WTC11 (cell line): ENCODE results near the gene AOC1. TPM values are rescaled to one million over a fixed set of nuclear protein-coding genes. Genes with fewer than 3 reads are reported as not detected.

Source experiments
- ATAC-seq: fragments of 200-7000 bp; cut with Tn5 transposase; 2 replicates; pipeline ENCODE4 v1.10.0; 2021; ENCODE audit warnings: mild to moderate bottlenecking, moderate library complexity
- CTCF ChIA-PET: fragments of 300-600 bp; sonication (Branson Sonifier 250); formaldehyde crosslinking; loops from one replicate; lab custom pipeline; 2021; ENCODE audit warnings: antibody characterized with exemption; lab: Charles Lee
- POLR2A ChIA-PET: fragments of 350-600 bp; sonication (Branson Sonifier 250); formaldehyde crosslinking; loops from one replicate; lab custom pipeline; 2021; ENCODE audit warnings: antibody characterized with exemption; lab: Charles Lee
- DNase-seq: peaks from one replicate; pipeline ENCODE4 v3.0.0; 2021; ENCODE audit warnings: low spot score
- H3K27ac Mint-ChIP-seq: 2 replicates; pipeline ENCODE4 v1.8.0; 2021; ENCODE audit warnings: mixed read lengths
- H3K27me3 Mint-ChIP-seq: 2 replicates; pipeline ENCODE4 v1.8.0; 2021; ENCODE audit warnings: low read depth, mild to moderate bottlenecking, moderate library complexity, mixed read lengths
- H3K36me3 Mint-ChIP-seq: 2 replicates; pipeline ENCODE4 v1.8.0; 2021; ENCODE audit warnings: mixed read lengths
- H3K4me1 Mint-ChIP-seq: 2 replicates; pipeline ENCODE4 v1.8.0; 2022; ENCODE audit warnings: mixed read lengths
- H3K4me3 Mint-ChIP-seq: 2 replicates; pipeline ENCODE4 v1.8.0; 2021; ENCODE audit warnings: mild to moderate bottlenecking, moderate library complexity, mixed read lengths
- H3K9me3 Mint-ChIP-seq: 2 replicates; pipeline ENCODE4 v1.8.0; 2021; ENCODE audit warnings: mixed read lengths
- ATF1 ChIP-seq: sonication (generic); formaldehyde crosslinking; IDR thresholded peaks from 2 replicates; pipeline ENCODE4 v1.8.1; 2023; ENCODE audit warnings: mild to moderate bottlenecking, moderate library complexity, missing genetic modification reagents
- CBFB ChIP-seq: sonication (generic); formaldehyde crosslinking; IDR thresholded peaks from 2 replicates; pipeline ENCODE4 v1.8.1; 2022; ENCODE audit warnings: mild to moderate bottlenecking, low read depth, missing genetic modification reagents
- ETV6 ChIP-seq: sonication (generic); formaldehyde crosslinking; IDR thresholded peaks from 2 replicates; pipeline ENCODE4 v1.8.1; 2022; ENCODE audit warnings: mild to moderate bottlenecking, missing genetic modification reagents
- GABPB1 ChIP-seq: sonication (generic); formaldehyde crosslinking; IDR thresholded peaks from 2 replicates; pipeline ENCODE4 v1.8.1; 2023; ENCODE audit warnings: mild to moderate bottlenecking, missing genetic modification reagents
- KAT7 ChIP-seq: sonication (generic); formaldehyde crosslinking; IDR thresholded peaks from 2 replicates; pipeline ENCODE4 v1.8.1; 2023; ENCODE audit warnings: missing genetic modification reagents, mild to moderate bottlenecking, borderline replicate concordance
- NFE2L1 ChIP-seq: sonication (generic); formaldehyde crosslinking; IDR thresholded peaks from 2 replicates; pipeline ENCODE4 v1.8.1; 2023; ENCODE audit warnings: missing genetic modification reagents
- NFYB ChIP-seq: sonication (generic); formaldehyde crosslinking; conservative IDR thresholded peaks from 2 replicates; pipeline ENCODE4 v1.8.0; 2022; ENCODE audit warnings: low read depth, missing genetic modification reagents
- NR2C2 ChIP-seq: sonication (generic); formaldehyde crosslinking; IDR thresholded peaks from 2 replicates; pipeline ENCODE4 v1.8.0; 2022; ENCODE audit warnings: mild to moderate bottlenecking, missing genetic modification reagents
- SOX15 ChIP-seq: fragments of 250-450 bp; sonication (Bioruptor Pico); IDR thresholded peaks from 2 replicates; pipeline ENCODE4 v1.9.0; 2021; ENCODE audit warnings: mild to moderate bottlenecking
- SP1 ChIP-seq: sonication (generic); formaldehyde crosslinking; conservative IDR thresholded peaks from 2 replicates; pipeline ENCODE4 v1.8.1; 2022; ENCODE audit warnings: missing genetic modification reagents
- total RNA-seq: library from RNA; stranded (reverse); gene quantifications from 3 replicates; pipeline ENCODE4 v1.2.3, GENCODE V29; 2021
- TF ChIP-seq, protein P1 (sequence below): fragments of 250-450 bp; sonication (Bioruptor Pico); IDR thresholded peaks from 2 replicates; pipeline ENCODE4 v1.9.0; 2021; ENCODE audit warnings: mild to moderate bottlenecking
- TF ChIP-seq, protein P2 (sequence below): fragments of 250-450 bp; sonication (Bioruptor Pico); IDR thresholded peaks from 2 replicates; pipeline ENCODE4 v1.8.0; 2021; ENCODE audit warnings: mild to moderate bottlenecking
- TF ChIP-seq, protein P3 (sequence below): sonication (generic); formaldehyde crosslinking; IDR thresholded peaks from 2 replicates; pipeline ENCODE4 v1.8.1; 2023; ENCODE audit warnings: mild to moderate bottlenecking, missing genetic modification reagents, moderate library complexity
- TF ChIP-seq, protein P4 (sequence below): fragments of 250-450 bp; sonication (Bioruptor Pico); IDR thresholded peaks from 2 replicates; pipeline ENCODE4 v1.9.0; 2021; ENCODE audit warnings: mild to moderate bottlenecking
- TF ChIP-seq, protein P5 (sequence below): sonication (generic); formaldehyde crosslinking; IDR thresholded peaks from 2 replicates; pipeline ENCODE4 v1.8.1; 2023; ENCODE audit warnings: mild to moderate bottlenecking, missing genetic modification reagents
- TF ChIP-seq, protein P6 (sequence below): sonication (generic); formaldehyde crosslinking; conservative IDR thresholded peaks from 2 replicates; pipeline ENCODE4 v1.8.1; 2022; ENCODE audit warnings: mild to moderate bottlenecking, missing genetic modification reagents
- TF ChIP-seq, protein P7 (sequence below): sonication (generic); formaldehyde crosslinking; IDR thresholded peaks from 2 replicates; pipeline ENCODE4 v1.8.0; 2022; ENCODE audit warnings: mild to moderate bottlenecking, missing genetic modification reagents
- TF ChIP-seq, protein P8 (sequence below): sonication (generic); formaldehyde crosslinking; IDR thresholded peaks from 2 replicates; pipeline ENCODE4 v1.8.1; 2022; ENCODE audit warnings: missing genetic modification reagents, borderline replicate concordance

AOC1 gene
- total RNA-seq, 1 experiment from 2014 or later, result 0.17 TPM

DNA sequence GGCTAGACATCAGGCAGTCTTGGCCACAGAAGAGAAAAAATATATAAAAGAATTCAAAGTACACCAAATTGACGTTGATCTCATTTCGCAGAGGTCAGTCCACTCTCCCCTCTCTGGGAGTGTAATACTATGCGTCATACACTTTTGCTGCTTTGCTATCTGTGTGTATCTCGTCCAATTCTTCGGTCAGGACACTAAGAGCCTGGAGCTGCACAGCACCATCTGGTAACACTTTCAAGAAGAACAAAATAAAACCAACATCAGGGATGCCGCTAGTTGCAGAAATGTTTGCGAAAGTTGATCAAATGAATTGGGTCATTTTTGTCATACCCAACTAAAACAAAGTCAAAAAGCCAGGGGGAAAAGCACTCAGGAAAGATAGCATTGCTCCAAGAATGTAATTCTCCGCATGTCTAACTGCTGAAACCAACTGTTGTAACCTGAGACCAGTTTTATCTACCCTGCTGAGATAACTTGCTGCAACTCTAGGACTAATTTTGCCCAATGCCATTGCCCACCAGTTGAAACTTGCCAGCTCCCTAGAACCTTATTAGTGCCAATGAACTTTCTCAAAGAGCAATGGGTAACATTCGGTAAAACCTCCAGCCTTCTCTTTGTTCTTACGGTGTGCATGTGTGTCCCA lies 28.7 kb upstream of the AOC1 start:
- Mint-ChIP-seq H3K27ac (no peak overlapping the region), H3K36me3 (peaks cover 4% of the 10 kb centered on the region; the same call in 1 of the 2 replicates), H3K4me1 (peaks cover 13% of the 10 kb centered on the region), H3K9me3 (peaks cover 17% of the 10 kb centered on the region), H3K27me3 (peaks cover 9% of the 10 kb centered on the region), H3K4me3 (no peak overlapping the region)
- ChIA-PET POLR2A (no interaction called here), CTCF (interaction anchor here (0.7 to 1.1 kb wide), 5 partner anchors 9 to 75 kb away, joined by 3 to 5 read pairs (median 3); no protein-coding TSS in a partner anchor)
- ATAC-seq, result no peak
- DNase-seq, result no peak
- TF ChIP-seq SP1 (CRISPR knock-in tag) (no peak), GABPB1 (CRISPR knock-in tag) (no peak), SOX15 (CRISPR knock-in tag) (no peak)
- TF ChIP-seq, protein P1, sequence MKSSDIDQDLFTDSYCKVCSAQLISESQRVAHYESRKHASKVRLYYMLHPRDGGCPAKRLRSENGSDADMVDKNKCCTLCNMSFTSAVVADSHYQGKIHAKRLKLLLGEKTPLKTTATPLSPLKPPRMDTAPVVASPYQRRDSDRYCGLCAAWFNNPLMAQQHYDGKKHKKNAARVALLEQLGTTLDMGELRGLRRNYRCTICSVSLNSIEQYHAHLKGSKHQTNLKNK (CRISPR knock-in tag), result no peak
- TF ChIP-seq, protein P2, sequence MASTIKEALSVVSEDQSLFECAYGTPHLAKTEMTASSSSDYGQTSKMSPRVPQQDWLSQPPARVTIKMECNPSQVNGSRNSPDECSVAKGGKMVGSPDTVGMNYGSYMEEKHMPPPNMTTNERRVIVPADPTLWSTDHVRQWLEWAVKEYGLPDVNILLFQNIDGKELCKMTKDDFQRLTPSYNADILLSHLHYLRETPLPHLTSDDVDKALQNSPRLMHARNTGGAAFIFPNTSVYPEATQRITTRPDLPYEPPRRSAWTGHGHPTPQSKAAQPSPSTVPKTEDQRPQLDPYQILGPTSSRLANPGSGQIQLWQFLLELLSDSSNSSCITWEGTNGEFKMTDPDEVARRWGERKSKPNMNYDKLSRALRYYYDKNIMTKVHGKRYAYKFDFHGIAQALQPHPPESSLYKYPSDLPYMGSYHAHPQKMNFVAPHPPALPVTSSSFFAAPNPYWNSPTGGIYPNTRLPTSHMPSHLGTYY, result no peak

DNA sequence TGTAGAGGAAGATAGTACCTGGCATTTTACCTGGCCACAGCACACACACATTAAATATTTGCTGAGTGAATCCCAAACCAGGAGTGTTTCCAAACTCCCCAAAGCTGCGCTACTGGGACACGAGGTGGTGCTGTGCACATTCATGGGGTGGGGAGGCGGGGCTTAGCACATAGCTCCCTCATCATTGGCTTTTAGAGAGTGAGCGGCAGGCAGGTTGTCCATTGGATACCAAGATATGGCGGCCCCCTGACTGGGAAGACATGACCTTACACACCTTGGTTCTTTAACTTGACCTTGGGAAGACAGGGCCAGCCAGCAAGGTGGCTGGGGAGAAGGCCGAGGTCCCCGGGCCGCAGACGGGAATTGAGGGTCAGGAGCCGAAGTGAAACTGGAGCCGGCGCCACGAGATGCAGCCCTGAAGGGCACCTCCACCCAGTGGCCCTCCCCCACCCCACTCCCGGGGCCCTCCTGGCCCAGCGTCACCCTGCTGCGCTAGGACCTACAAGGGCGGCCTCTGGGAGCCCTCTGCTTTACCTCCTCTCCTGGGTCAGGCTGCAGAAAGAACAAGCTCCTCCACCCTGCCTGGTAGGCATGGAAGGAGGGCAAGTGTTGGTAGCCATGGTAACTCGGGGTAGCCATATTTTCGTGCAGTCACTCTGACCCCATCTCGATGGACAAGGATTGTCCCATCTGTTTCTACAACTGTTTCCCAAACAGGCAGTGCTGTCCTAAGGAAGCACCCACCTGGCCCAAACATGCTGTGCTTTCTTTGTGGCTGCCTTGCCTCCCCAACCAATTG lies 27.7 kb upstream of the AOC1 start:
- Mint-ChIP-seq H3K27ac (no peak overlapping the region), H3K9me3 (peaks cover 17% of the 10 kb centered on the region), H3K27me3 (peaks cover 9% of the 10 kb centered on the region), H3K4me3 (no peak overlapping the region), H3K4me1 (peaks cover 13% of the 10 kb centered on the region), H3K36me3 (peaks cover 4% of the 10 kb centered on the region; the same call in 1 of the 2 replicates)
- ChIA-PET POLR2A (no interaction called here), CTCF (interaction anchor here (0.7 to 1.1 kb wide), 6 partner anchors 10 to 156 kb away, joined by 3 to 5 read pairs (median 3); no protein-coding TSS in a partner anchor)
- DNase-seq (no peak), ATAC-seq (peak; percentile 88)
- TF ChIP-seq NFE2L1 (no peak), KAT7 (no peak), ATF1 (no peak), NFYB (CRISPR knock-in tag) (peak; percentile 48; the same call in 1 of the 2 replicates)
- TF ChIP-seq, protein P3, sequence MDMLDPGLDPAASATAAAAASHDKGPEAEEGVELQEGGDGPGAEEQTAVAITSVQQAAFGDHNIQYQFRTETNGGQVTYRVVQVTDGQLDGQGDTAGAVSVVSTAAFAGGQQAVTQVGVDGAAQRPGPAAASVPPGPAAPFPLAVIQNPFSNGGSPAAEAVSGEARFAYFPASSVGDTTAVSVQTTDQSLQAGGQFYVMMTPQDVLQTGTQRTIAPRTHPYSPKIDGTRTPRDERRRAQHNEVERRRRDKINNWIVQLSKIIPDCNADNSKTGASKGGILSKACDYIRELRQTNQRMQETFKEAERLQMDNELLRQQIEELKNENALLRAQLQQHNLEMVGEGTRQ, result no peak

DNA sequence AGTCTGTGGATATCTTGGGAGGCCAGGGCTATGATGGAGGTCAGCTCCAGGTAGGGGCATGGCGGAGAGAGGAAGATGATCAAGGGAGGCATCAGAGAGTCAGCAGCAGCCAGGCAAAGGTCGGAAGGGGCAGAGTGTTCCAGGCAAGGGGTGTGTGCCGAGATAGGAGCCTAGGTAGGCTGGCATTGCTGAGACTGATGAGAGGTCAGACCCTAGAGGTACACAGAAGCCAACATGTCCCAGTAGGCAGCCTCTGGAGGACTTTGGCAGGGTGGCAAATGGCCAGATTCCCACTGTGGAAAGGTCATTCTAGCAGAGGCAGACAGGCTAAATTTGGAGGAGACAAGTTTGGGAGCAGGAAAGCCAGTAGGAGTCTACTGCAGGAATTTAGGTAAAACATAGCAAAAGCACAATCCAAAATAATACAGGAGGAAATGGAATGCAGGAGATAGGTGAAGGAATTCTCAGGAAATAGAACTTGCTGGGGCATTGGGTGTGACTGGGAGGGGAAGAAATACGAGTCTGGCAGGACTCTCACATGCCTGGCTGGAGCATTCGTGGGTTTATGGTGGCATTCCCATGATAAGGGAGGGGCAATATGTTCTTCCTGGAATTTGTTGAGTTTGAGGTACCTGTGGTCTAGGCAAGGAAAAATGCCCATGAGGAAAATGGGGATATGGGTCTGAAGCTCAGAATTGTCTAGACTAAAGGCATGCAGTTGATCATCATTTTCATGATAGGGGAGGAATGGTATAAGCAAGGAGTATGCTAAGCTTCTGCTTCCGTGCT lies 26.1 kb upstream of the AOC1 start:
- no peak for DNase-seq
- TF ChIP-seq, protein P4, sequence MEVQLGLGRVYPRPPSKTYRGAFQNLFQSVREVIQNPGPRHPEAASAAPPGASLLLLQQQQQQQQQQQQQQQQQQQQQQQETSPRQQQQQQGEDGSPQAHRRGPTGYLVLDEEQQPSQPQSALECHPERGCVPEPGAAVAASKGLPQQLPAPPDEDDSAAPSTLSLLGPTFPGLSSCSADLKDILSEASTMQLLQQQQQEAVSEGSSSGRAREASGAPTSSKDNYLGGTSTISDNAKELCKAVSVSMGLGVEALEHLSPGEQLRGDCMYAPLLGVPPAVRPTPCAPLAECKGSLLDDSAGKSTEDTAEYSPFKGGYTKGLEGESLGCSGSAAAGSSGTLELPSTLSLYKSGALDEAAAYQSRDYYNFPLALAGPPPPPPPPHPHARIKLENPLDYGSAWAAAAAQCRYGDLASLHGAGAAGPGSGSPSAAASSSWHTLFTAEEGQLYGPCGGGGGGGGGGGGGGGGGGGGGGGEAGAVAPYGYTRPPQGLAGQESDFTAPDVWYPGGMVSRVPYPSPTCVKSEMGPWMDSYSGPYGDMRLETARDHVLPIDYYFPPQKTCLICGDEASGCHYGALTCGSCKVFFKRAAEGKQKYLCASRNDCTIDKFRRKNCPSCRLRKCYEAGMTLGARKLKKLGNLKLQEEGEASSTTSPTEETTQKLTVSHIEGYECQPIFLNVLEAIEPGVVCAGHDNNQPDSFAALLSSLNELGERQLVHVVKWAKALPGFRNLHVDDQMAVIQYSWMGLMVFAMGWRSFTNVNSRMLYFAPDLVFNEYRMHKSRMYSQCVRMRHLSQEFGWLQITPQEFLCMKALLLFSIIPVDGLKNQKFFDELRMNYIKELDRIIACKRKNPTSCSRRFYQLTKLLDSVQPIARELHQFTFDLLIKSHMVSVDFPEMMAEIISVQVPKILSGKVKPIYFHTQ (CRISPR knock-in tag), result no peak
- TF ChIP-seq NR2C2 (CRISPR knock-in tag) (no peak), ETV6 (CRISPR knock-in tag) (no peak), CBFB (CRISPR knock-in tag) (no peak)
- TF ChIP-seq, protein P5, sequence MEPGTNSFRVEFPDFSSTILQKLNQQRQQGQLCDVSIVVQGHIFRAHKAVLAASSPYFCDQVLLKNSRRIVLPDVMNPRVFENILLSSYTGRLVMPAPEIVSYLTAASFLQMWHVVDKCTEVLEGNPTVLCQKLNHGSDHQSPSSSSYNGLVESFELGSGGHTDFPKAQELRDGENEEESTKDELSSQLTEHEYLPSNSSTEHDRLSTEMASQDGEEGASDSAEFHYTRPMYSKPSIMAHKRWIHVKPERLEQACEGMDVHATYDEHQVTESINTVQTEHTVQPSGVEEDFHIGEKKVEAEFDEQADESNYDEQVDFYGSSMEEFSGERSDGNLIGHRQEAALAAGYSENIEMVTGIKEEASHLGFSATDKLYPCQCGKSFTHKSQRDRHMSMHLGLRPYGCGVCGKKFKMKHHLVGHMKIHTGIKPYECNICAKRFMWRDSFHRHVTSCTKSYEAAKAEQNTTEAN, result no peak
- TF ChIP-seq, protein P6, sequence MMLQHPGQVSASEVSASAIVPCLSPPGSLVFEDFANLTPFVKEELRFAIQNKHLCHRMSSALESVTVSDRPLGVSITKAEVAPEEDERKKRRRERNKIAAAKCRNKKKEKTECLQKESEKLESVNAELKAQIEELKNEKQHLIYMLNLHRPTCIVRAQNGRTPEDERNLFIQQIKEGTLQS (CRISPR knock-in tag), result no peak
- TF ChIP-seq, protein P7, sequence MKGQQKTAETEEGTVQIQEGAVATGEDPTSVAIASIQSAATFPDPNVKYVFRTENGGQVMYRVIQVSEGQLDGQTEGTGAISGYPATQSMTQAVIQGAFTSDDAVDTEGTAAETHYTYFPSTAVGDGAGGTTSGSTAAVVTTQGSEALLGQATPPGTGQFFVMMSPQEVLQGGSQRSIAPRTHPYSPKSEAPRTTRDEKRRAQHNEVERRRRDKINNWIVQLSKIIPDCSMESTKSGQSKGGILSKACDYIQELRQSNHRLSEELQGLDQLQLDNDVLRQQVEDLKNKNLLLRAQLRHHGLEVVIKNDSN (CRISPR knock-in tag), result no peak
- TF ChIP-seq, protein P8, sequence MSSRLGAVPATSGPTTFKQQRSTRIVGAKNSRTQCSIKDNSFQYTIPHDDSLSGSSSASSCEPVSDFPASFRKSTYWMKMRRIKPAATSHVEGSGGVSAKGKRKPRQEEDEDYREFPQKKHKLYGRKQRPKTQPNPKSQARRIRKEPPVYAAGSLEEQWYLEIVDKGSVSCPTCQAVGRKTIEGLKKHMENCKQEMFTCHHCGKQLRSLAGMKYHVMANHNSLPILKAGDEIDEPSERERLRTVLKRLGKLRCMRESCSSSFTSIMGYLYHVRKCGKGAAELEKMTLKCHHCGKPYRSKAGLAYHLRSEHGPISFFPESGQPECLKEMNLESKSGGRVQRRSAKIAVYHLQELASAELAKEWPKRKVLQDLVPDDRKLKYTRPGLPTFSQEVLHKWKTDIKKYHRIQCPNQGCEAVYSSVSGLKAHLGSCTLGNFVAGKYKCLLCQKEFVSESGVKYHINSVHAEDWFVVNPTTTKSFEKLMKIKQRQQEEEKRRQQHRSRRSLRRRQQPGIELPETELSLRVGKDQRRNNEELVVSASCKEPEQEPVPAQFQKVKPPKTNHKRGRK (CRISPR knock-in tag), result no peak

More for the DNA sequence above, 26.1 kb upstream of the AOC1 start:
- no peak for ATAC-seq
- Mint-ChIP-seq H3K4me1 (peaks cover 7% of the 10 kb centered on the region), H3K9me3 (peaks cover 17% of the 10 kb centered on the region), H3K36me3 (peaks cover 4% of the 10 kb centered on the region; the same call in 1 of the 2 replicates), H3K4me3 (no peak overlapping the region), H3K27me3 (peaks cover 8% of the 10 kb centered on the region), H3K27ac (no peak overlapping the region)
- ChIA-PET POLR2A (no interaction called here), CTCF (interaction anchor here (1.4 kb wide), 1 partner anchor 48 kb away, joined by 5 read pairs; no protein-coding TSS in a partner anchor)
